Measurements from ENCODE around the gene TESMIN. TPM values are rescaled to one million over a fixed set of nuclear protein-coding genes. Genes with fewer than 3 reads are reported as not detected.

The TESMIN gene
- total and polyA plus RNA-seq, 8 donors: 1.1 to 14.2 (median 12.6) TPM

- ATAC-seq (no peak), DNase-seq (no peak)
- H3K27me3 ChIP-seq: peaks cover 0 to 6% of the 10 kb centered on the region in 2 donors
- H3K36me3 ChIP-seq: no peaks in the 10 kb centered on the region
- H3K9me3 ChIP-seq: no peaks in the 10 kb centered on the region
- no peak overlapping the region for H3K4me3 ChIP-seq
- intact Hi-C loops (cut with DNase I): no loop called here
- no peaks in the 10 kb centered on the region for H3K4me1 ChIP-seq
- TF ChIP-seq CTCF (IDR thresholded peaks at IDR 0.05): no peak
- H3K27ac ChIP-seq: no peak overlapping the region
These were observed 30.2 kb downstream of the TESMIN start for GRCh38 chr11:68721075-68721474.

GRCh38 chr11:68715456-68716122 is 35.7 kb downstream of the TESMIN start:
- no peaks in the 10 kb centered on the region for H3K27me3 ChIP-seq
- no peaks in the 10 kb centered on the region for H3K9me3 ChIP-seq
- no peaks in the 10 kb centered on the region for H3K36me3 ChIP-seq
- no peak for DNase-seq
- intact Hi-C loops (cut with DNase I): no loop called here
- no peak for TF ChIP-seq CTCF (IDR thresholded peaks at IDR 0.05)
- no peak for ATAC-seq
- H3K4me3 ChIP-seq: no peak overlapping the region
- H3K4me1 ChIP-seq: no peaks in the 10 kb centered on the region
- no peak overlapping the region for H3K27ac ChIP-seq

GRCh38 chr11:68714060-68714856 is 37.1 kb downstream of the TESMIN start:
- intact Hi-C loops (cut with DNase I): no loop called here
- no peak for ATAC-seq
- H3K4me1 ChIP-seq: no peaks in the 10 kb centered on the region

GRCh38 chr11:68711114-68711513 is 40.2 kb downstream of the TESMIN start:
- H3K27ac ChIP-seq: no peak overlapping the region
- no peaks in the 10 kb centered on the region for H3K36me3 ChIP-seq
- H3K27me3 ChIP-seq: peaks cover 0 to 2% of the 10 kb centered on the region in 2 donors
- H3K4me3 ChIP-seq: no peak overlapping the region
- H3K9me3 ChIP-seq: no peaks in the 10 kb centered on the region
- ATAC-seq (no peak), DNase-seq (no peak)
- H3K4me1 ChIP-seq: no peaks in the 10 kb centered on the region
- intact Hi-C loops (cut with DNase I): no loop called here
- TF ChIP-seq CTCF (IDR thresholded peaks at IDR 0.05): no peak

More at GRCh38 chr11:68714060-68714856, 37.1 kb downstream of the TESMIN start:
- Histone ChIP-seq H3K27me3 (no peaks in the 10 kb centered on the region), H3K36me3 (no peaks in the 10 kb centered on the region), H3K4me3 (no peak overlapping the region), H3K9me3 (no peaks in the 10 kb centered on the region), H3K27ac (no peak overlapping the region)
- TF ChIP-seq CTCF (IDR thresholded peaks at IDR 0.05): no peak
- DNase-seq: no peak

GRCh38 chr11:68710409-68710808 is 40.9 kb downstream of the TESMIN start:
- H3K4me1 ChIP-seq: no peaks in the 10 kb centered on the region
- TF ChIP-seq CTCF (IDR thresholded peaks at IDR 0.05): no peak
- H3K9me3 ChIP-seq: no peaks in the 10 kb centered on the region
- no peak overlapping the region for H3K4me3 ChIP-seq
- H3K27me3 ChIP-seq: peaks cover 0 to 9% of the 10 kb centered on the region in 2 donors
- no peak for DNase-seq
- H3K36me3 ChIP-seq: no peaks in the 10 kb centered on the region
- no peak overlapping the region for H3K27ac ChIP-seq
- ATAC-seq: no peak
- intact Hi-C loops (cut with DNase I): no loop called here

Measured in left lung (tissue), 10 donors.